K562 (cell line): Measurements from ENCODE around the gene GIMAP1. TPM values are rescaled to one million over a fixed set of nuclear protein-coding genes. Genes with fewer than 3 reads are reported as not detected.
A peak's percentile ranks its signal among the peaks of the same experiment; 100 is the strongest.

ENCODE experiments used
- ATAC-seq: fragments of 200-7000 bp; cut with Tn5 transposase; 3 replicates; pipeline ENCODE4 v1.9.1; 2020; ENCODE audit warnings: moderate library complexity
- BruUV-seq: library from RNA; stranded (reverse); fragments of 400-500 nt; replicated peaks from 2 replicates; lab custom pipeline; 2021; lab: Mats Ljungman, UMichigan
- CTCF ChIA-PET: fragments of 300-600 bp; formaldehyde crosslinking; extraction: SDS; loops from one replicate; lab custom pipeline; 2021; ENCODE audit warnings: low intra/inter-chr PET ratio; lab: Yijun Ruan, JAX
- POLR2A ChIA-PET: fragments of 300-600, 350-650 bp; sonication (Branson Sonifier 250); formaldehyde crosslinking; extraction: SDS; loops from one replicate; lab custom pipeline; 2021; ENCODE audit warnings: antibody characterized with exemption, inconsistent platforms; lab: Yijun Ruan, JAX
- DNase-seq, 4 experiments: peaks; one replicate each; pipeline versions ENCODE4 v3.0.0 to v3.0.0-alpha.2; 2011 to 2018; ENCODE audit warnings: low spot score in 3 of 4, mixed read lengths in 3 of 4; ENCODE audit errors: extremely low read depth in 1 of 4
- FAIRE-seq: peaks from 2 replicates; lab custom pipeline; 2011; peaks lifted over from hg19 to GRCh38; lab: Jason Lieb, UNC
- H2AFZ ChIP-seq: 2 replicates; pipeline ENCODE4 v1.6.0; 2011; ENCODE audit warnings: low read depth, low read length, control low read depth, inconsistent platforms
- H3K27ac ChIP-seq: fragments of 200-600 bp; 3 replicates; pipeline ENCODE4 v1.8.0; 2011; ENCODE audit warnings: low read depth, mild to moderate bottlenecking, control low read depth, inconsistent platforms, low read length, moderate library complexity, mixed read lengths; ENCODE audit errors: extremely low read depth
- H3K27me3 ChIP-seq, 2 experiments: fragments of 300-600 bp in 1 of 2; 2 replicates in 1 of 2; 3 replicates in 1 of 2; pipeline versions ENCODE4 v1.6.0 to v1.8.0; 2011; ENCODE audit warnings: inconsistent platforms in 2 of 2, low read length in 2 of 2, mild to moderate bottlenecking in 1 of 2, mixed read lengths in 1 of 2, moderate library complexity in 1 of 2; ENCODE audit not compliant: control insufficient read depth in 2 of 2, insufficient read depth in 2 of 2
- H3K36me3 ChIP-seq: fragments of 300-600 bp; 3 replicates; pipeline ENCODE4 v1.8.0; 2011; ENCODE audit warnings: mild to moderate bottlenecking, low read length, inconsistent platforms; ENCODE audit not compliant: control insufficient read depth, insufficient read depth
- H3K4me1 ChIP-seq, 2 experiments: fragments of 200-600 bp in 1 of 2; replicated peaks in 1 of 2; 2 replicates in 1 of 2; 3 replicates in 1 of 2; pipeline versions ENCODE4 v1.5.1 to v1.8.0; 2011; ENCODE audit warnings: inconsistent platforms in 2 of 2, low read length in 2 of 2, mild to moderate bottlenecking in 1 of 2, mixed read lengths in 1 of 2, moderate library complexity in 1 of 2; ENCODE audit not compliant: control insufficient read depth in 2 of 2, insufficient read depth in 2 of 2
- H3K4me2 ChIP-seq: 2 replicates; pipeline ENCODE4 v1.6.1; 2011; ENCODE audit warnings: low read length, control low read depth, inconsistent platforms, mixed read lengths; ENCODE audit not compliant: insufficient read depth
- H3K4me3 ChIP-seq: fragments of 200-600 bp; sonication (generic), shearing (Covaris generic); 2 replicates; pipeline ENCODE4 v1.5.1; 2016; ENCODE audit warnings: control low read depth, inconsistent platforms
- H3K79me2 ChIP-seq: fragments of 200-600 bp; 3 replicates; pipeline ENCODE4 v1.8.0; 2011; ENCODE audit warnings: low read length, inconsistent platforms; ENCODE audit not compliant: control insufficient read depth, insufficient read depth
- H3K9ac ChIP-seq, 2 experiments: 2 replicates each; pipeline versions ENCODE4 v1.6.0 to v1.6.1; 2011; ENCODE audit warnings: low read depth in 2 of 2, low read length in 2 of 2, control low read depth in 1 of 2, inconsistent platforms in 1 of 2, mild to moderate bottlenecking in 1 of 2, mixed read lengths in 1 of 2; ENCODE audit not compliant: insufficient read depth in 1 of 2
- H3K9me1 ChIP-seq: one replicate; pipeline ENCODE4 v1.6.0; 2011; ENCODE audit warnings: inconsistent platforms, mild to moderate bottlenecking, low read length, moderate library complexity; ENCODE audit not compliant: control insufficient read depth, insufficient read depth
- H3K9me3 ChIP-seq: replicated peaks from 2 replicates; pipeline ENCODE4 v1.5.1; 2011; ENCODE audit warnings: low read depth, low read length, inconsistent platforms; ENCODE audit not compliant: control insufficient read depth, insufficient read depth
- H4K20me1 ChIP-seq: replicated peaks from 2 replicates; pipeline ENCODE4 v1.6.1; 2011; ENCODE audit warnings: low read length, inconsistent platforms, mixed read lengths; ENCODE audit not compliant: control insufficient read depth, insufficient read depth
- CXXC5 ChIP-seq: fragments of 250-450 bp; sonication (Bioruptor Pico); IDR thresholded peaks from 2 replicates; pipeline ENCODE4 v1.8.0; 2022; ENCODE audit warnings: inconsistent platforms, mild to moderate bottlenecking, moderate library complexity
- EHMT2 ChIP-seq: fragments of 450-650 bp; IDR thresholded peaks from 2 replicates; pipeline ENCODE4 v1.6.1; 2018; ENCODE audit warnings: antibody characterized with exemption
- HSF4 ChIP-seq: fragments of 250-450 bp; sonication (Bioruptor Pico); IDR thresholded peaks from 2 replicates; pipeline ENCODE4 v2.1.2; 2022; ENCODE audit warnings: mild to moderate bottlenecking, moderate library complexity, borderline replicate concordance
- MTA1 ChIP-seq: fragments of 450-650 bp; IDR thresholded peaks from 2 replicates; pipeline ENCODE4 v1.6.1; 2017; ENCODE audit warnings: borderline replicate concordance
- RAD51 ChIP-seq: fragments of 450-650 bp; IDR thresholded peaks from 2 replicates; pipeline ENCODE4 v1.7.1; 2016; ENCODE audit warnings: low read depth, mild to moderate bottlenecking, borderline replicate concordance
- SMARCB1 ChIP-seq: IDR thresholded peaks from 2 replicates; pipeline ENCODE4 v1.6.1; 2011; ENCODE audit warnings: improper control_type of control experiment, low read depth; ENCODE audit not compliant: insufficient read length
- THAP12 ChIP-seq: fragments of 250-450 bp; sonication (Bioruptor Pico); IDR thresholded peaks from 2 replicates; pipeline ENCODE4 v1.9.0; 2021; ENCODE audit warnings: mild to moderate bottlenecking, inconsistent platforms
- THRB ChIP-seq: fragments of 450-650 bp; formaldehyde crosslinking; conservative IDR thresholded peaks from 2 replicates; pipeline ENCODE4 v1.4.0; 2022; ENCODE audit warnings: mild to moderate bottlenecking, missing genetic modification characterization
- WGBS: fragments of 100-300 bp; shearing (Covaris generic); methylation state at CpG from one replicate; pipeline ENCODE4 v1.1.6; 2016; ENCODE audit warnings: low coverage, mixed read lengths; ENCODE audit not compliant: insufficient coverage; ENCODE audit errors: missing lambda C conversion rate; 5-methylcytosine and 5-hydroxymethylcytosine counted together
- in situ Hi-C: fragments of 300-500 bp; cut with MboI; formaldehyde crosslinking; loops from 4 replicates; pipeline ENCODE4 v1.15.0; 2018; ENCODE audit warnings: inconsistent platforms, mixed read lengths
- intact Hi-C: fragments of 100-400 bp; cut with micrococcal nuclease; formaldehyde crosslinking; loops from 2 replicates; pipeline ENCODE4 v1.14.2; 2022
- polyA plus RNA-seq, 8 experiments: library from polyadenylated mRNA; depleted of rRNA in 4 of 8; stranded (reverse) in 5 of 8; unstranded in 3 of 8; fragments of >200 nt; fragmentation: Nextera tagmentation in 2 of 8; fragmentation: Illumina TruSeq in 1 of 8; extraction: Ambion mirVana in 2 of 8; extraction: Trizol in 1 of 8; gene quantifications; 2 replicates each; pipeline versions ENCODE4 v1.2.1 to v1.2.3, GENCODE V29; 2011 to 2014; ENCODE audit warnings: inconsistent platforms in 1 of 8, missing spikeins in 1 of 8
- total RNA-seq, 7 experiments: library from RNA; depleted of rRNA in 6 of 7; stranded (reverse); fragments of >200 nt in 6 of 7; fragmentation: Illumina TruSeq in 2 of 7; extraction: Trizol in 2 of 7; gene quantifications; 2 replicates each; pipeline versions ENCODE4 v1.2.1 to v1.2.3, GENCODE V29; 2011 to 2021; ENCODE audit warnings: low replicate concordance in 1 of 7
- TF ChIP-seq, protein P1 (sequence below): IDR thresholded peaks from 2 replicates; pipeline ENCODE4 v1.6.1; 2016; ENCODE audit warnings: missing genetic modification characterization, missing compliant biosample characterization
- TF ChIP-seq, protein P2 (sequence below): fragments of 450-650 bp; IDR thresholded peaks from 2 replicates; pipeline ENCODE4 v1.6.1; 2014; ENCODE audit warnings: low read depth, mild to moderate bottlenecking, moderate library complexity, borderline replicate concordance
- TF ChIP-seq, protein P3 (sequence below): fragments of 450-650 bp; formaldehyde crosslinking; IDR thresholded peaks from 2 replicates; pipeline ENCODE4 v1.4.0; 2020; ENCODE audit warnings: mild to moderate bottlenecking, moderate library complexity

GIMAP1 gene
- total and polyA plus RNA-seq, 9 of the 15 experiments (the other 6 are each of a cell fraction or from before 2014, with no cell fraction given) = 0.04 to 0.13 TPM; not detected in 7

DNA sequence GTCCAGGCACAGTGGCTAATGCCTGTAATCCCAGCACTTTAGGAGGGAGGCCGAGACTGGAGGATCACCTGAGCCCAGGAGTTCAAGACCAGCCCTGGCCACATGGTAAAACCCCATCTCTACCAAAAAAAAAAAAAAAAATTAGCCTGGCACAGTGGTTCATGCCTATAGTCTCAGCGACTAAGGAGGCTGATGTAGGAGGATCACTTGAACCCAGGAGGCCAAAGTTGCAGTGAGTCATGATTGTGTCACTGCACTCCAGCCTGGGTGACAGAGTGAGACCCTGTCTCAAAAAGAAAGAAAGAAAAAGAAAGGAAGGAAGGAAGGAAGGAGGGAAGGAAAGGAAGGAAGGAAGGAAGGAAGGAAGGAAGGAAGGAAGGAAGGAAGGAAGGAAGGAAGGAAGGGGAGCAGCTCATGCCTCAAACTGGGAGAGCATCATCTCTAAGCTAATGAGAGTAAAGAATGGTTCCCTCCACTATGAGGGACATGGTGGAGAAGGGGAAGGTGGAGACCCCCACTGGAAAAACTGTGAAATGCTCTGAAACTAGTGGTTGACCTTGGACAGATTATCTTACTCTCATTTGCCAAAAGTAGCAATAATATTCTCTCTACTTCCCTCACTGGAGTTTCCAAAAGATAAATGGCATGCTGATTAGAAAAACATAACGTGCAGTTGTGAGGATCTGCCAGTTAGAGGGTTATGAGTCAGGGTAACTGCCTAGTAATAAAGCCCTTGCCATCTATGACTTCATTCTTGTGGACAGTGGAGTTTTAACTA, 37.6 kb downstream of the GIMAP1 start:
- BruUV-seq = no TSS peak
- ChIA-PET POLR2A (interaction anchor here (0.5 to 1.0 kb wide), 5 partner anchors 10 to 868 kb away, joined by 3 to 4 read pairs (median 3); no protein-coding TSS in a partner anchor), CTCF (interaction anchor here (1.3 kb wide), 1 partner anchor 305 kb away, joined by 8 read pairs; no protein-coding TSS in a partner anchor)
- Histone ChIP-seq H3K9ac (no peak overlapping the region), H3K79me2 (no peaks in the 10 kb centered on the region), H3K27ac (no peak overlapping the region), H4K20me1 (no peaks in the 10 kb centered on the region), H3K27me3 (peaks cover 5 to 17% of the 10 kb centered on the region in 2 experiments), H3K4me2 (no peak overlapping the region), H3K9me1 (no peaks in the 10 kb centered on the region), H2AFZ (no peak overlapping the region), H3K4me3 (no peak overlapping the region), H3K9me3 (no peaks in the 10 kb centered on the region), H3K36me3 (no peaks in the 10 kb centered on the region), H3K4me1 (no peaks in the 10 kb centered on the region)
- WGBS = 0% methylated on average over 3 of the region's 3 CpGs
- intact Hi-C loops = loop anchor here (1.0 to 10.0 kb wide), 3 partner anchors 229 to 399 kb away; no protein-coding TSS in a partner anchor
- peak; percentile 92 for ATAC-seq
- in situ Hi-C loops = loop anchor here (25.0 kb wide), 1 partner anchor 467 kb away; no protein-coding TSS in a partner anchor
- peak in 3 of 4 experiments; percentile 25 to 56 (median 39) for DNase-seq
- FAIRE-seq = peak; percentile 48
- TF ChIP-seq, protein P1, sequence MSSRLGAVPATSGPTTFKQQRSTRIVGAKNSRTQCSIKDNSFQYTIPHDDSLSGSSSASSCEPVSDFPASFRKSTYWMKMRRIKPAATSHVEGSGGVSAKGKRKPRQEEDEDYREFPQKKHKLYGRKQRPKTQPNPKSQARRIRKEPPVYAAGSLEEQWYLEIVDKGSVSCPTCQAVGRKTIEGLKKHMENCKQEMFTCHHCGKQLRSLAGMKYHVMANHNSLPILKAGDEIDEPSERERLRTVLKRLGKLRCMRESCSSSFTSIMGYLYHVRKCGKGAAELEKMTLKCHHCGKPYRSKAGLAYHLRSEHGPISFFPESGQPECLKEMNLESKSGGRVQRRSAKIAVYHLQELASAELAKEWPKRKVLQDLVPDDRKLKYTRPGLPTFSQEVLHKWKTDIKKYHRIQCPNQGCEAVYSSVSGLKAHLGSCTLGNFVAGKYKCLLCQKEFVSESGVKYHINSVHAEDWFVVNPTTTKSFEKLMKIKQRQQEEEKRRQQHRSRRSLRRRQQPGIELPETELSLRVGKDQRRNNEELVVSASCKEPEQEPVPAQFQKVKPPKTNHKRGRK = peak; percentile 79
- TF ChIP-seq HSF4 (CRISPR knock-in tag) (no peak), THAP12 (CRISPR knock-in tag) (no peak), THRB (CRISPR knock-in tag) (peak; percentile 92; the same call in 1 of the 2 replicates), EHMT2 (0 out of 2 replicates have a peak, but pooled peaks have one; percentile 24), SMARCB1 (no peak), MTA1 (no peak), CXXC5 (CRISPR knock-in tag) (no peak), RAD51 (no peak)
- TF ChIP-seq, protein P2, sequence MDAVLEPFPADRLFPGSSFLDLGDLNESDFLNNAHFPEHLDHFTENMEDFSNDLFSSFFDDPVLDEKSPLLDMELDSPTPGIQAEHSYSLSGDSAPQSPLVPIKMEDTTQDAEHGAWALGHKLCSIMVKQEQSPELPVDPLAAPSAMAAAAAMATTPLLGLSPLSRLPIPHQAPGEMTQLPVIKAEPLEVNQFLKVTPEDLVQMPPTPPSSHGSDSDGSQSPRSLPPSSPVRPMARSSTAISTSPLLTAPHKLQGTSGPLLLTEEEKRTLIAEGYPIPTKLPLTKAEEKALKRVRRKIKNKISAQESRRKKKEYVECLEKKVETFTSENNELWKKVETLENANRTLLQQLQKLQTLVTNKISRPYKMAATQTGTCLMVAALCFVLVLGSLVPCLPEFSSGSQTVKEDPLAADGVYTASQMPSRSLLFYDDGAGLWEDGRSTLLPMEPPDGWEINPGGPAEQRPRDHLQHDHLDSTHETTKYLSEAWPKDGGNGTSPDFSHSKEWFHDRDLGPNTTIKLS = no peak
- TF ChIP-seq, protein P3, sequence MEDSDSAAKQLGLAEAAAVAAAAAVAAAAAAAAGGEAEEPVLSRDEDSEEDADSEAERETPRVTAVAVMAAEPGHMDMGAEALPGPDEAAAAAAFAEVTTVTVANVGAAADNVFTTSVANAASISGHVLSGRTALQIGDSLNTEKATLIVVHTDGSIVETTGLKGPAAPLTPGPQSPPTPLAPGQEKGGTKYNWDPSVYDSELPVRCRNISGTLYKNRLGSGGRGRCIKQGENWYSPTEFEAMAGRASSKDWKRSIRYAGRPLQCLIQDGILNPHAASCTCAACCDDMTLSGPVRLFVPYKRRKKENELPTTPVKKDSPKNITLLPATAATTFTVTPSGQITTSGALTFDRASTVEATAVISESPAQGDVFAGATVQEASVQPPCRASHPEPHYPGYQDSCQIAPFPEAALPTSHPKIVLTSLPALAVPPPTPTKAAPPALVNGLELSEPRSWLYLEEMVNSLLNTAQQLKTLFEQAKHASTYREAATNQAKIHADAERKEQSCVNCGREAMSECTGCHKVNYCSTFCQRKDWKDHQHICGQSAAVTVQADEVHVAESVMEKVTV (CRISPR knock-in tag) = peak; percentile 59
